Upper lobe of left lung (tissue), 4 donors: ENCODE results near the gene CCDC81.

ENCODE experiments used
- EP300 ChIP-seq, 4 donors: sonication (generic); formaldehyde crosslinking; IDR thresholded peaks; one replicate each; pipeline ENCODE4 v1.5.1; 2017; ENCODE audit warnings: antibody characterized with exemption in 4 of 4, control low read depth in 2 of 4
- POLR2A ChIP-seq, 4 donors: fragments of 450-650 bp; IDR thresholded peaks; one replicate each; pipeline ENCODE4 v1.5.1; 2016 to 2017; ENCODE audit warnings: antibody characterized with exemption in 4 of 4, mild to moderate bottlenecking in 2 of 4
- POLR2AphosphoS5 ChIP-seq, 2 donors: sonication (generic); formaldehyde crosslinking; IDR thresholded peaks; one replicate each; pipeline ENCODE4 v1.5.1; 2017; ENCODE audit warnings: antibody characterized with exemption in 2 of 2
- TF ChIP-seq, protein P1 (sequence below), 6 experiments: fragments of 450-650 bp in 4 of 6; fragments of 200-600 bp in 2 of 6; sonication (generic) in 2 of 6; IDR thresholded peaks; one replicate each; pipeline ENCODE4 v1.5.1; 2016 to 2019; ENCODE audit warnings: antibody characterized with exemption in 6 of 6

DNA sequence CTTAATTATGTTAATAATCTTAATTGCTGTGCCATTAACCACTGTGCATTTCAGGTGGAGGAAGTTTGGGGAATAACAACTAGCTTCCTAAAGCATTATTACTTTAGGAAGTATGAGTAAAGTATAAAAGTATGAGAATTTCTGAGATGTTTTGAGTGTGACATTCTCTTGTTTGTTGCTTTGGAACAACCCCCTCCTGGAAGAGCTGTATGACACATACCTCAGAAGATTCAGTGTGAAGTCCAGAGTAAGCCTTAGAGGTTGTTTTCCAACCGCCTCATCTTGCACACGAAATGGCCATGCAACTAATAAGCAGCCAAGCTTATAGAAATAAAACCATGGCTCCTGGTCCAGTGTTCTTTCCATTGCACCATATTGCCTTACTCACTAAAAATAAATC lies 21.7 kb downstream of the CCDC81 start:
- TF ChIP-seq POLR2A (IDR thresholded peaks at IDR 0.05) (no peak), POLR2AphosphoS5 (IDR thresholded peaks at IDR 0.05) (no peak), EP300 (IDR thresholded peaks at IDR 0.05) (no peak)
- TF ChIP-seq, protein P1, sequence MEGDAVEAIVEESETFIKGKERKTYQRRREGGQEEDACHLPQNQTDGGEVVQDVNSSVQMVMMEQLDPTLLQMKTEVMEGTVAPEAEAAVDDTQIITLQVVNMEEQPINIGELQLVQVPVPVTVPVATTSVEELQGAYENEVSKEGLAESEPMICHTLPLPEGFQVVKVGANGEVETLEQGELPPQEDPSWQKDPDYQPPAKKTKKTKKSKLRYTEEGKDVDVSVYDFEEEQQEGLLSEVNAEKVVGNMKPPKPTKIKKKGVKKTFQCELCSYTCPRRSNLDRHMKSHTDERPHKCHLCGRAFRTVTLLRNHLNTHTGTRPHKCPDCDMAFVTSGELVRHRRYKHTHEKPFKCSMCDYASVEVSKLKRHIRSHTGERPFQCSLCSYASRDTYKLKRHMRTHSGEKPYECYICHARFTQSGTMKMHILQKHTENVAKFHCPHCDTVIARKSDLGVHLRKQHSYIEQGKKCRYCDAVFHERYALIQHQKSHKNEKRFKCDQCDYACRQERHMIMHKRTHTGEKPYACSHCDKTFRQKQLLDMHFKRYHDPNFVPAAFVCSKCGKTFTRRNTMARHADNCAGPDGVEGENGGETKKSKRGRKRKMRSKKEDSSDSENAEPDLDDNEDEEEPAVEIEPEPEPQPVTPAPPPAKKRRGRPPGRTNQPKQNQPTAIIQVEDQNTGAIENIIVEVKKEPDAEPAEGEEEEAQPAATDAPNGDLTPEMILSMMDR (IDR thresholded peaks at IDR 0.05): no peak
